ENCODE measurements around the gene MRPL23. TPM values are rescaled to one million over a fixed set of nuclear protein-coding genes. Genes with fewer than 3 reads are reported as not detected.
"Not testable (repeated sequence)": the region's sequence is repeated elsewhere in the genome, so short reads cannot be mapped to it uniquely, and the experiment has no call there.

The MRPL23 gene
- total RNA-seq, 5 donors from 2014 or later (not counting 1 experiment from before 2014, with no cell fraction given), result 34.5 to 58.8 (median 37.8) TPM

- no peak overlapping the region for H3K4me3 Mint-ChIP-seq
- peaks cover 0 to 8% of the 10 kb centered on the region in 2 donors for H3K36me3 ChIP-seq (ENCODE audit: control insufficient read depth in 2 of 2, extremely low read depth in 1 of 2, insufficient read depth in 1 of 2, low read length in 1 of 2)
- no peaks in the 10 kb centered on the region for H3K9me3 Mint-ChIP-seq
- H3K9me3 ChIP-seq, result no peaks in the 10 kb centered on the region
- no peak overlapping the region for H3K27ac Mint-ChIP-seq
- 90% methylated on average over 23 of the region's 34 CpGs for WGBS (ENCODE audit: insufficient coverage)
- no peak overlapping the region for H3K4me3 ChIP-seq (ENCODE audit: control insufficient read depth in 1 of 2, extremely low read depth in 1 of 2, low read length in 1 of 2)
- H3K27ac ChIP-seq (ENCODE audit: low read length), result no peak overlapping the region
- peaks cover 0 to 8% of the 10 kb centered on the region in 2 experiments for H3K4me1 ChIP-seq (ENCODE audit: control insufficient read depth in 1 of 2, extremely low read depth in 1 of 2, insufficient read depth in 2 of 2, low read length in 2 of 2)
- CTCF ChIA-PET, result no interaction called here
- DNase-seq, result peak in 1 of 35 experiments; percentile 0
- peaks cover 5 to 11% (median 6%) of the 10 kb centered on the region in 3 donors for H3K4me1 Mint-ChIP-seq
- POLR2A ChIA-PET, result no interaction called here
- ATAC-seq (replicated peaks in 1 of 4), result no peak
- H3K36me3 Mint-ChIP-seq, result peaks cover 5% of the 10 kb centered on the region
- peaks cover 0 to 24% of the 10 kb centered on the region in 2 experiments for H3K27me3 ChIP-seq (replicated peaks in 1 of 2; ENCODE audit: control insufficient read depth in 2 of 2, extremely low read depth in 1 of 2, insufficient read depth in 2 of 2, low read length in 1 of 2)
- H3K27me3 Mint-ChIP-seq, result peaks cover 3 to 6% of the 10 kb centered on the region in 2 donors
These were observed 10.1 kb upstream of the MRPL23 start for GRCh38 chr11:1936781-1937615.

DNA sequence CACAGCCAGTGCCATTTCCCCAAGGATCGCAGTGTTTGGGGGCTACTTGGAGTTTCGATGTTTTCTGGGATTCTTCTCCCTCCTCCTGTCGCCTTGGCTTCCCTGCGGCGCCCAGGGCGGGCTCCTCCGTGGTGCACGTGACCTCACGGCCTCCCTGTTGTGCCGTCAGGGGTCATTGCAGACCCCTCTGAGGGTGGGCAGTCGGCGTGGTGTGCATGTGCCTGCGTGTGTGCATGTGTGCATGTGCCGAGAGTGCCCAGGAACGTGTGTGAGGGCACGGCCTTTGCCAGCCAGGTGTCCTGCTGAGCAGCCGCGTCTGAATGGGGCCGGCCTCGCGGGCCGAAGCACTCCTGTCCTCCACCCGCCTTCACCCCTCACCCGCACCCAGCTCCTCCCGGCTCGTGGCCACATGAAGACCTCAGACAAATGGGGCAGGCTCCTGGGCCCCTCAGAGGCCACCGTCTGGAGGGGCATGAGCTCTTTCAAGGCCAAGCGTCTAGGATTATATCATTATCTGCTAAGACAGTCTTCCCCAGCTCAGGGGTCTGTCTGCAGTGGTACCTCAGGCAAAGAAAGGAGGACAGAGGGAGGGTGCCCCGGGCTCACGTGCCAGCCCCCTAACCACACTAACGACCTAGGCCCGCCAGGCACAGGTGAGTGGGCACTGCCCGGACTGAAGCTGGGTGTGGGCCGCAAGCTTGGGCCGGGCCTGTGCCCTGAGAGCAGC is 9.4 kb upstream of the MRPL23 start:
- H3K9me3 ChIP-seq, result no peaks in the 10 kb centered on the region
- peaks cover 0 to 8% of the 10 kb centered on the region in 2 experiments for H3K4me1 ChIP-seq (ENCODE audit: control insufficient read depth in 1 of 2, extremely low read depth in 1 of 2, insufficient read depth in 2 of 2, low read length in 2 of 2)
- ChIA-PET CTCF (no interaction called here), POLR2A (no interaction called here)
- no peak overlapping the region for H3K27ac Mint-ChIP-seq
- H3K4me1 Mint-ChIP-seq, result peaks cover 5 to 11% (median 6%) of the 10 kb centered on the region in 3 donors
- H3K27ac ChIP-seq (ENCODE audit: low read length), result no peak overlapping the region
- no peak overlapping the region for H3K4me3 ChIP-seq (ENCODE audit: control insufficient read depth in 1 of 2, extremely low read depth in 1 of 2, low read length in 1 of 2)
- no peaks in the 10 kb centered on the region for H3K9me3 Mint-ChIP-seq
- DNase-seq, result peak in 2 of 35 experiments; percentile 0 to 1
- 86% methylated on average over 30 of the region's 35 CpGs for WGBS (ENCODE audit: insufficient coverage)
- peaks cover 0 to 24% of the 10 kb centered on the region in 2 experiments for H3K27me3 ChIP-seq (replicated peaks in 1 of 2; ENCODE audit: control insufficient read depth in 2 of 2, extremely low read depth in 1 of 2, insufficient read depth in 2 of 2, low read length in 1 of 2)
- no peak overlapping the region for H3K4me3 Mint-ChIP-seq
- H3K36me3 ChIP-seq (ENCODE audit: control insufficient read depth in 2 of 2, extremely low read depth in 1 of 2, insufficient read depth in 1 of 2, low read length in 1 of 2), result peaks cover 0 to 8% of the 10 kb centered on the region in 2 donors
- H3K27me3 Mint-ChIP-seq, result peaks cover 1 to 6% of the 10 kb centered on the region in 2 donors
- no peak for ATAC-seq (replicated peaks in 1 of 4)
- H3K36me3 Mint-ChIP-seq, result peaks cover 5% of the 10 kb centered on the region

- H3K4me3 ChIP-seq (ENCODE audit: control insufficient read depth in 1 of 2, extremely low read depth in 1 of 2, low read length in 1 of 2), result no peak overlapping the region
- peaks cover 0 to 4% of the 10 kb centered on the region in 2 donors for H3K27me3 Mint-ChIP-seq
- 85% methylated on average over 14 of the region's 27 CpGs for WGBS (ENCODE audit: insufficient coverage)
- H3K4me3 Mint-ChIP-seq, result peak overlapping the region in 1 of 3 donors; percentile 53
- peaks cover 0 to 8% of the 10 kb centered on the region in 2 donors for H3K36me3 ChIP-seq (ENCODE audit: control insufficient read depth in 2 of 2, extremely low read depth in 1 of 2, insufficient read depth in 1 of 2, low read length in 1 of 2)
- H3K4me1 ChIP-seq (ENCODE audit: control insufficient read depth in 1 of 2, extremely low read depth in 1 of 2, insufficient read depth in 2 of 2, low read length in 2 of 2), result peaks cover 0 to 8% of the 10 kb centered on the region in 2 experiments
- ATAC-seq (replicated peaks in 1 of 4) (no peak), DNase-seq (peak in 1 of 35 experiments; percentile 0)
- H3K9me3 Mint-ChIP-seq, result no peaks in the 10 kb centered on the region
- H3K4me1 Mint-ChIP-seq, result peaks cover 5 to 11% (median 6%) of the 10 kb centered on the region in 3 donors
- no peak overlapping the region for H3K27ac ChIP-seq (ENCODE audit: low read length)
- ChIA-PET POLR2A (no interaction called here), CTCF (no interaction called here)
- H3K27ac Mint-ChIP-seq, result no peak overlapping the region
- no peaks in the 10 kb centered on the region for H3K9me3 ChIP-seq
- peaks cover 0 to 20% of the 10 kb centered on the region in 2 experiments for H3K27me3 ChIP-seq (replicated peaks in 1 of 2; ENCODE audit: control insufficient read depth in 2 of 2, extremely low read depth in 1 of 2, insufficient read depth in 2 of 2, low read length in 1 of 2)
- H3K36me3 Mint-ChIP-seq, result peaks cover 3% of the 10 kb centered on the region
These were observed 8.7 kb upstream of the MRPL23 start for GRCh38 chr11:1938343-1939005.

DNA sequence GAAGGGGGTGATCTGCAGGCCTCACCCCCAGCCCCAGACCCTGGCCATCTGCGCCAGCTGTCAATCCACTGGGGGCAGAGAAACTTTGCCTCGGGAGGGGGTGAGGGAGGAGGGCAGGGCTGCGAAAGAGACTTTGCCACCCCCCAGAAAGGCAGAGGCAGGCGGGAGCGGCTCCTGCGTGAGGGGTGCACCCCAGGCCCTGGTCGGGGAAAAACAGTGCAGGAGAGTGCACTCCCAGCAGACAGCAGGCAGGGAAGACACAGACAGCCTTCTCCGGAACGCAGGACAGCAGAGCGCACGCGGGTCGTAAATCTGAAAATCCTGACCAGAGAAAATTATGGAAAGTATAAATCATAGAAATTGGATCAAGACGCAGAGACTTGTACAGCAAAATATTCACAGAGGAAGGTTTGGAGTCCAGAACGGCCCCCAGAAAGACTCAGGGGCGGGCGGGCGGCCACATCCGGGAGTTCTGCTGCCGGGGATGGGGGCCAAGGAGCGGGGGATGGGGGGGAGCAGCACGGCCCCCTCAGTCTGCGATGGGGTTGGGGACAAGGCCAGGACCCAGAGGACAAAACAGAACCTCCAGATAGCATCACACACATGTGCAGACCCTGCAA is 8.0 kb upstream of the MRPL23 start:
- peaks cover 5 to 11% (median 6%) of the 10 kb centered on the region in 3 donors for H3K4me1 Mint-ChIP-seq
- Histone ChIP-seq H3K4me3 (ENCODE audit: control insufficient read depth in 1 of 2, extremely low read depth in 1 of 2, low read length in 1 of 2) (no peak overlapping the region), H3K36me3 (ENCODE audit: control insufficient read depth in 2 of 2, extremely low read depth in 1 of 2, insufficient read depth in 1 of 2, low read length in 1 of 2) (peaks cover 0 to 8% of the 10 kb centered on the region in 2 donors), H3K27ac (ENCODE audit: low read length) (no peak overlapping the region), H3K9me3 (no peaks in the 10 kb centered on the region), H3K27me3 (replicated peaks in 1 of 2; ENCODE audit: control insufficient read depth in 2 of 2, extremely low read depth in 1 of 2, insufficient read depth in 2 of 2, low read length in 1 of 2) (peaks cover 0 to 16% of the 10 kb centered on the region in 2 experiments), H3K4me1 (ENCODE audit: control insufficient read depth in 1 of 2, extremely low read depth in 1 of 2, insufficient read depth in 2 of 2, low read length in 2 of 2) (peaks cover 0 to 8% of the 10 kb centered on the region in 2 experiments)
- 29% methylated on average over 11 of the region's 23 CpGs for WGBS (ENCODE audit: insufficient coverage)
- CTCF ChIA-PET, result no interaction called here
- no peaks in the 10 kb centered on the region for H3K9me3 Mint-ChIP-seq
- ATAC-seq (replicated peaks in 1 of 4) (peak in 3 of 4 experiments; percentile 45 to 60 (median 50)), DNase-seq (peak in 5 of 35 experiments; percentile 2 to 26 (median 9))
- H3K4me3 Mint-ChIP-seq, result peak overlapping the region in 1 of 3 donors; percentile 53
- H3K27me3 Mint-ChIP-seq, result peaks cover 0 to 2% of the 10 kb centered on the region in 2 donors
- no peaks in the 10 kb centered on the region for H3K36me3 Mint-ChIP-seq
- H3K27ac Mint-ChIP-seq, result peak overlapping the region in 1 of 2 donors; percentile 55
- POLR2A ChIA-PET, result no interaction called here

DNA sequence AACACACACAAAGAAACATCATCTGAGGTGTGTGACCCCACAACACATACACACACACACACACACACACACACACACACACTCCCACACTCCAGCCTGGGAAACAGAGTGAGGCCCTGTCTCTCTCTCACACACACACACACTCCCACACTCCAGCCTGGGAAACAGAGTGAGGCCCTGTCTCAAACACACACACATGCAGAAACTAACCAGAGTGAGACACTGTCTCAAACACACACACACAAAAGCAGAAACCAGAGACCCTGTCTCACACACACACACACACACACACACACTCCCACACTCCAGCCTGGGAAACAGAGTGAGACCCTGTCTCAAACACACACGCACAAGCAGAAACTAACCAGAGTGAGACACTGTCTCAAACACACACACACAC is 7.3 kb upstream of the MRPL23 start:
- H3K9me3 Mint-ChIP-seq; H3K9me3 ChIP-seq; ATAC-seq (replicated peaks in 1 of 4); H3K27ac Mint-ChIP-seq; H3K27ac ChIP-seq (ENCODE audit: low read length); POLR2A ChIA-PET; H3K4me3 ChIP-seq (ENCODE audit: control insufficient read depth in 1 of 2, extremely low read depth in 1 of 2, low read length in 1 of 2); DNase-seq; H3K36me3 ChIP-seq (ENCODE audit: control insufficient read depth in 2 of 2, extremely low read depth in 1 of 2, insufficient read depth in 1 of 2, low read length in 1 of 2); H3K27me3 Mint-ChIP-seq; CTCF ChIA-PET; H3K4me1 ChIP-seq (ENCODE audit: control insufficient read depth in 1 of 2, extremely low read depth in 1 of 2, insufficient read depth in 2 of 2, low read length in 2 of 2); H3K36me3 Mint-ChIP-seq; H3K4me3 Mint-ChIP-seq: not testable (repeated sequence)
- peaks cover 0 to 13% of the 10 kb centered on the region in 2 experiments for H3K27me3 ChIP-seq (replicated peaks in 1 of 2; ENCODE audit: control insufficient read depth in 2 of 2, extremely low read depth in 1 of 2, insufficient read depth in 2 of 2, low read length in 1 of 2)
- WGBS (ENCODE audit: insufficient coverage), result 78% methylated on average over 1 of the region's 1 CpG
- peaks cover 5 to 11% (median 6%) of the 10 kb centered on the region in 3 donors for H3K4me1 Mint-ChIP-seq
